GM23338 (cell line): ENCODE measurements around the gene SMYD3. TPM values are rescaled to one million over a fixed set of nuclear protein-coding genes. Genes with fewer than 3 reads are reported as not detected.

Source experiments
- ATAC-seq: fragments of 200-7000 bp; cut with Tn5 transposase; 3 replicates; pipeline ENCODE4 v1.9.1; 2020
- DNase-seq: peaks from one replicate; pipeline ENCODE4 v3.0.0-alpha.2; 2015; ENCODE audit warnings: low spot score
- H2AFZ ChIP-seq: fragments of 200-600 bp; sonication (generic); 2 replicates; pipeline ENCODE4 v1.8.0; 2016; ENCODE audit warnings: antibody characterized with exemption, mild to moderate bottlenecking, moderate library complexity
- H3F3A ChIP-seq: fragments of 200-600 bp; sonication (generic); replicated peaks from 2 replicates; pipeline ENCODE4 v1.8.0; 2017; ENCODE audit warnings: antibody characterized with exemption, mixed run types, low read depth
- H3K27ac ChIP-seq: fragments of 200-600 bp; sonication (generic); 2 replicates; pipeline ENCODE4 v1.6.1; 2016; ENCODE audit warnings: low read depth
- H3K27me3 ChIP-seq: fragments of 200-600 bp; sonication (generic); 2 replicates; pipeline ENCODE4 v1.8.0; 2016; ENCODE audit warnings: mild to moderate bottlenecking, mixed run types, moderate library complexity; ENCODE audit not compliant: insufficient read depth
- H3K36me3 ChIP-seq: fragments of 200-600 bp; sonication (generic); 2 replicates; pipeline ENCODE4 v1.8.0; 2016; ENCODE audit warnings: mild to moderate bottlenecking; ENCODE audit not compliant: insufficient read depth
- H3K4me1 ChIP-seq: fragments of 200-600 bp; sonication (generic); 2 replicates; pipeline ENCODE4 v1.8.0; 2016; ENCODE audit warnings: mild to moderate bottlenecking, moderate library complexity; ENCODE audit not compliant: insufficient read depth
- H3K4me2 ChIP-seq: fragments of 200-600 bp; sonication (generic); 2 replicates; pipeline ENCODE4 v1.7.1; 2017; ENCODE audit warnings: mixed run types
- H3K4me3 ChIP-seq: fragments of 200-600 bp; sonication (generic); 2 replicates; pipeline ENCODE4 v1.6.1; 2016; ENCODE audit warnings: mixed run types
- H3K79me2 ChIP-seq: fragments of 200-600 bp; sonication (generic); replicated peaks from 2 replicates; pipeline ENCODE4 v1.8.0; 2017; ENCODE audit warnings: mild to moderate bottlenecking; ENCODE audit not compliant: insufficient read depth
- H3K9me2 ChIP-seq: fragments of 200-600 bp; sonication (generic); 2 replicates; pipeline ENCODE4 v1.8.0; 2017; ENCODE audit not compliant: insufficient read depth
- H4K20me1 ChIP-seq: fragments of 200-600 bp; sonication (generic); replicated peaks from 2 replicates; pipeline ENCODE4 v1.8.0; 2017; ENCODE audit warnings: mild to moderate bottlenecking; ENCODE audit not compliant: insufficient read depth
- H3K27ac Mint-ChIP-seq: 2 replicates; pipeline ENCODE4 v1.8.0; 2020; ENCODE audit warnings: inconsistent platforms, mild to moderate bottlenecking, moderate library complexity, mixed read lengths
- H3K27me3 Mint-ChIP-seq: 3 replicates; pipeline ENCODE4 v1.8.0; 2022; ENCODE audit warnings: low read depth, mild to moderate bottlenecking, moderate library complexity, mixed read lengths, inconsistent platforms; ENCODE audit not compliant: insufficient read depth, poor library complexity
- H3K36me3 Mint-ChIP-seq: 3 replicates; pipeline ENCODE4 v1.8.0; 2021; ENCODE audit warnings: low read depth, mild to moderate bottlenecking, inconsistent platforms, moderate library complexity, mixed read lengths
- H3K4me1 Mint-ChIP-seq: 3 replicates; pipeline ENCODE4 v1.8.0; 2020; ENCODE audit warnings: mild to moderate bottlenecking, inconsistent platforms, mixed read lengths
- H3K4me3 Mint-ChIP-seq: 3 replicates; pipeline ENCODE4 v1.8.0; 2021; ENCODE audit warnings: moderate library complexity, mild to moderate bottlenecking, inconsistent platforms, mixed read lengths
- H3K9me3 Mint-ChIP-seq: 3 replicates; pipeline ENCODE4 v1.8.0; 2020; ENCODE audit warnings: moderate library complexity, mild to moderate bottlenecking, inconsistent platforms, mixed read lengths
- CREB1 ChIP-seq: fragments of 250-450 bp; sonication (Bioruptor Pico); IDR thresholded peaks from 2 replicates; pipeline ENCODE4 v1.5.0; 2020; ENCODE audit warnings: low read depth, mild to moderate bottlenecking, moderate library complexity
- CTCF ChIP-seq, 2 experiments: fragments of 200-600 bp in 1 of 2; sonication (generic) in 1 of 2; conservative IDR thresholded peaks; 2 replicates each; pipeline versions ENCODE4 v1.5.1 to v1.6.1; 2016 to 2017; ENCODE audit warnings: antibody characterized with exemption in 2 of 2, low read depth in 2 of 2, mild to moderate bottlenecking in 2 of 2, moderate library complexity in 1 of 2
- ETS1 ChIP-seq: IDR thresholded peaks from 2 replicates; pipeline ENCODE4 v1.6.1; 2016; ENCODE audit warnings: antibody characterized with exemption
- EZH2 ChIP-seq: fragments of 200-600 bp; sonication (generic); IDR thresholded peaks from one replicate; pipeline ENCODE4 v1.8.0; 2017; ENCODE audit warnings: antibody characterized with exemption, mild to moderate bottlenecking, low read depth; ENCODE audit not compliant: unreplicated experiment
- EZH2phosphoT487 ChIP-seq: fragments of 200-600 bp; sonication (generic); IDR thresholded peaks from one replicate; pipeline ENCODE4 v1.8.1; 2018; ENCODE audit warnings: antibody characterized with exemption; ENCODE audit not compliant: unreplicated experiment
- JUNB ChIP-seq: IDR thresholded peaks from one replicate; pipeline ENCODE4 v1.6.1; 2016; ENCODE audit warnings: antibody characterized with exemption; ENCODE audit not compliant: unreplicated experiment
- NANOG ChIP-seq: IDR thresholded peaks from 2 replicates; pipeline ENCODE4 v1.6.1; 2016; ENCODE audit warnings: antibody characterized with exemption, borderline replicate concordance
- POLR2AphosphoS5 ChIP-seq: IDR thresholded peaks from 2 replicates; pipeline ENCODE4 v1.6.1; 2016; ENCODE audit warnings: antibody characterized with exemption, low read depth
- REST ChIP-seq: IDR thresholded peaks from one replicate; pipeline ENCODE4 v1.6.1; 2018; ENCODE audit warnings: antibody characterized with exemption; ENCODE audit not compliant: unreplicated experiment
- STAT1 ChIP-seq: IDR thresholded peaks from one replicate; pipeline ENCODE4 v1.6.1; 2016; ENCODE audit warnings: antibody characterized with exemption; ENCODE audit not compliant: unreplicated experiment
- ZNF114 ChIP-seq: fragments of 250-450 bp; sonication (Bioruptor Pico); IDR thresholded peaks from 2 replicates; pipeline ENCODE4 v1.5.0; 2020; ENCODE audit warnings: mild to moderate bottlenecking, moderate library complexity
- ZNF331 ChIP-seq: fragments of 250-450 bp; sonication (Bioruptor Pico); IDR thresholded peaks from 2 replicates; pipeline ENCODE4 v1.5.0; 2020; ENCODE audit warnings: low read depth, mild to moderate bottlenecking, moderate library complexity
- ZNF462 ChIP-seq: fragments of 250-450 bp; sonication (Bioruptor Pico); IDR thresholded peaks from 2 replicates; pipeline ENCODE4 v1.5.0; 2020; ENCODE audit warnings: mild to moderate bottlenecking, moderate library complexity
- polyA plus RNA-seq: library from polyadenylated mRNA; unstranded; fragments of >200 nt; fragmentation: Nextera tagmentation; extraction: Ambion mirVana; gene quantifications from 2 replicates; pipeline ENCODE4 v1.2.1, GENCODE V29; 2016
- total RNA-seq: library from RNA; depleted of rRNA; stranded (reverse); fragments of >200 nt; shearing (Covaris generic); gene quantifications from 2 replicates; pipeline ENCODE4 v1.2.3, GENCODE V29; 2014

The SMYD3 gene
- total and polyA plus RNA-seq, 2 experiments from 2014 or later, result 31.8 to 34.4 TPM

GRCh38 chr1:245961137-245961540 is 545.9 kb downstream of the SMYD3 start:
- H2AFZ ChIP-seq, result no peak overlapping the region
- H3K27me3 ChIP-seq, result no peaks in the 10 kb centered on the region
- no peak for TF ChIP-seq CREB1 (CRISPR knock-in tag)
- no peak for TF ChIP-seq JUNB
- no peak for TF ChIP-seq ETS1
- TF ChIP-seq EZH2phosphoT487, result no peak
- TF ChIP-seq POLR2AphosphoS5, result no peak
- TF ChIP-seq STAT1, result no peak
- no peak for TF ChIP-seq EZH2
- TF ChIP-seq ZNF114, result no peak
- TF ChIP-seq NANOG, result no peak
- no peak for TF ChIP-seq REST
- no peak for TF ChIP-seq CTCF (conservative IDR thresholded peaks at IDR 0.05; ENCODE audit: low read depth in 2 of 2)
- no peak for TF ChIP-seq ZNF462 (CRISPR knock-in tag)
- TF ChIP-seq ZNF331 (CRISPR knock-in tag), result no peak
- no peaks in the 10 kb centered on the region for H3K36me3 ChIP-seq
- H3K9me2 ChIP-seq, result no peaks in the 10 kb centered on the region
- H3K4me2 ChIP-seq, result no peak overlapping the region
- H3K79me2 ChIP-seq, result no peaks in the 10 kb centered on the region
- H3F3A ChIP-seq, result no peaks in the 10 kb centered on the region
- Mint-ChIP-seq H3K4me3 (no peak overlapping the region), H3K4me1 (peaks cover 5% of the 10 kb centered on the region; the same call in 2 of the 3 replicates), H3K27ac (no peak overlapping the region), H3K36me3 (no peaks in the 10 kb centered on the region), H3K27me3 (peaks cover 3% of the 10 kb centered on the region), H3K9me3 (no peaks in the 10 kb centered on the region)
- H3K4me3 ChIP-seq, result no peak overlapping the region
- H4K20me1 ChIP-seq, result no peaks in the 10 kb centered on the region
- no peak overlapping the region for H3K27ac ChIP-seq
- no peak for ATAC-seq
- DNase-seq, result no peak
- no peaks in the 10 kb centered on the region for H3K4me1 ChIP-seq
